PC-3 (cell line): Measurements from ENCODE around the gene SLC1A3. TPM values are rescaled to one million over a fixed set of nuclear protein-coding genes. Genes with fewer than 3 reads are reported as not detected.

Experiments
- ATAC-seq: fragments of 200-7000 bp; cut with Tn5 transposase; 2 replicates; pipeline ENCODE4 v1.9.1; 2020; ENCODE audit warnings: mild to moderate bottlenecking, moderate library complexity
- BruUV-seq: library from RNA; stranded (reverse); fragments of 400-500 nt; replicated peaks from 2 replicates; lab custom pipeline; 2021; lab: Mats Ljungman, UMichigan
- CTCF ChIA-PET: fragments of 300-600 bp; sonication (Branson Sonifier 250); formaldehyde crosslinking; loops from one replicate; lab custom pipeline; 2022; ENCODE audit warnings: antibody characterized with exemption; lab: Charles Lee
- POLR2A ChIA-PET: fragments of 300-600 bp; sonication (Branson Sonifier 250); formaldehyde crosslinking; loops from one replicate; lab custom pipeline; 2022; ENCODE audit warnings: antibody characterized with exemption; ENCODE audit not compliant: unreplicated experiment; lab: Charles Lee
- DNase-seq: peaks from one replicate; pipeline ENCODE4 v3.0.0-alpha.2; 2015
- H2AFZ ChIP-seq: fragments of 300-600 bp; sonication (generic); 2 replicates; pipeline ENCODE4 v1.6.0; 2016; ENCODE audit warnings: antibody characterized with exemption, low read length
- H3F3A ChIP-seq: fragments of 300-600 bp; sonication (generic); one replicate; pipeline ENCODE4 v1.6.0; 2017; ENCODE audit warnings: antibody characterized with exemption, low read length, control low read depth, mild to moderate bottlenecking; ENCODE audit not compliant: unreplicated experiment
- H3K27ac ChIP-seq: fragments of 300-600 bp; sonication (generic); 2 replicates; pipeline ENCODE4 v1.5.1; 2016; ENCODE audit warnings: mild to moderate bottlenecking, low read length
- H3K27me3 ChIP-seq: fragments of 300-600 bp; sonication (generic); 2 replicates; pipeline ENCODE4 v1.6.1; 2016; ENCODE audit warnings: low read length, mixed read lengths
- H3K36me3 ChIP-seq: fragments of 300-600 bp; sonication (generic); 2 replicates; pipeline ENCODE4 v1.6.1; 2016; ENCODE audit warnings: low read depth, mixed run types, low read length, mixed read lengths
- H3K4me1 ChIP-seq: fragments of 300-600 bp; sonication (generic); 2 replicates; pipeline ENCODE4 v1.5.1; 2016; ENCODE audit warnings: low read length; ENCODE audit not compliant: insufficient read depth
- H3K4me2 ChIP-seq: fragments of 300-600 bp; sonication (generic); 2 replicates; pipeline ENCODE4 v1.6.0; 2016; ENCODE audit warnings: low read length
- H3K4me3 ChIP-seq: fragments of 300-600 bp; sonication (generic); 2 replicates; pipeline ENCODE4 v1.5.1; 2016; ENCODE audit warnings: mild to moderate bottlenecking, low read length, mixed read lengths
- H3K79me2 ChIP-seq: fragments of 300-600 bp; sonication (generic); 2 replicates; pipeline ENCODE4 v1.6.1; 2017; ENCODE audit warnings: low read length, mixed read lengths
- H3K9ac ChIP-seq: fragments of 300-600 bp; sonication (generic); 2 replicates; pipeline ENCODE4 v1.6.0; 2016; ENCODE audit warnings: mild to moderate bottlenecking, low read length
- H3K9me2 ChIP-seq: fragments of 300-600 bp; sonication (generic); replicated peaks from 2 replicates; pipeline ENCODE4 v1.6.1; 2016; ENCODE audit warnings: mixed run types, low read length, mixed read lengths
- H3K9me3 ChIP-seq: fragments of 300-600 bp; sonication (generic); 2 replicates; pipeline ENCODE4 v1.6.1; 2016; ENCODE audit warnings: low read length, mixed read lengths
- H4K20me1 ChIP-seq: fragments of 300-600 bp; sonication (generic); 2 replicates; pipeline ENCODE4 v1.6.1; 2016; ENCODE audit warnings: low read length, mixed read lengths
- EZH2 ChIP-seq: fragments of 300-600 bp; sonication (generic); IDR thresholded peaks from one replicate; pipeline ENCODE4 v1.6.1; 2017; ENCODE audit warnings: antibody characterized with exemption, mild to moderate bottlenecking, low read length; ENCODE audit not compliant: unreplicated experiment
- EZH2phosphoT487 ChIP-seq: fragments of 300-600 bp; sonication (generic); IDR thresholded peaks from 2 replicates; pipeline ENCODE4 v1.6.1; 2018; ENCODE audit warnings: mild to moderate bottlenecking, antibody characterized with exemption, low read length, borderline replicate concordance
- intact Hi-C: fragments of 100-400 bp; cut with micrococcal nuclease; formaldehyde crosslinking; loops from 2 replicates; pipeline ENCODE4 v1.9.0; 2023
- total RNA-seq: library from RNA; depleted of rRNA; stranded (reverse); fragments of >200 nt; gene quantifications from 2 replicates; pipeline ENCODE4 v1.2.3, GENCODE V29; 2014
- TF ChIP-seq, protein P1 (sequence below): fragments of 300-600 bp; sonication (generic); conservative IDR thresholded peaks from 2 replicates; pipeline ENCODE4 v1.5.1; 2017; ENCODE audit warnings: antibody characterized with exemption, low read depth, mild to moderate bottlenecking, low read length

Gene SLC1A3
- total RNA-seq, 1 experiment from 2014 or later = 24.7 TPM

DNA sequence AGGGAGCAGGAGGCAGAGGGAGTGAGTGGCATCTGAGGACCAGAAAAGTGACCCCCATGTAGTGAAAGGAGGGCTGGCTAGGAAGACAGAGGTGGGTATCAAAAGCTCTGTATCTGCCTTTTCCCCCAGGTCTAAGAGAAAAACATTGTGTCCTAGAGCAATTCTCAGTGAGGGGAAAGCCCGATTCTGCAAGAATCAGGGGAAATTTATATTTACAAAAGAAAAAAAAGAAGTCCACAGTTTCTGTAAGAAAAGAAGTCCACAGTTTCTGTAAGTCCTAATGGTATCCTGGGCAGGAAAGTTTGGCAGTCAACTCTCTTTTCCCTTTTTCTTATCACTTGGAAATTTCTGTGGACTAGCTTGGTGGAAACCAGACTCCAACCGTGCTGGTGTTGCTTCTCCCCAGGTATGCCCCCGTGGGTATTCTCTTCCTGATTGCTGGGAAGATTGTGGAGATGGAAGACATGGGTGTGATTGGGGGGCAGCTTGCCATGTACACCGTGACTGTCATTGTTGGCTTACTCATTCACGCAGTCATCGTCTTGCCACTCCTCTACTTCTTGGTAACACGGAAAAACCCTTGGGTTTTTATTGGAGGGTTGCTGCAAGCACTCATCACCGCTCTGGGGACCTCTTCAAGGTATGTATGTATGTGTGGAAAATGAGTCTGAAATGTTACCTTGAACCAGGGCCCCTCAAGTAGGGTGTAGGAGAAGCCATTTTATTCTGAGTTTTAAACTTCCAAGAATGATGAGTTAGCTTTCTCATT, 73.0 kb downstream of the SLC1A3 start:
- no peak overlapping the region for H3K4me2 ChIP-seq
- H4K20me1 ChIP-seq = no peaks in the 10 kb centered on the region
- no peaks in the 10 kb centered on the region for H3K79me2 ChIP-seq
- H3K4me3 ChIP-seq = no peak overlapping the region
- TF ChIP-seq, protein P1, sequence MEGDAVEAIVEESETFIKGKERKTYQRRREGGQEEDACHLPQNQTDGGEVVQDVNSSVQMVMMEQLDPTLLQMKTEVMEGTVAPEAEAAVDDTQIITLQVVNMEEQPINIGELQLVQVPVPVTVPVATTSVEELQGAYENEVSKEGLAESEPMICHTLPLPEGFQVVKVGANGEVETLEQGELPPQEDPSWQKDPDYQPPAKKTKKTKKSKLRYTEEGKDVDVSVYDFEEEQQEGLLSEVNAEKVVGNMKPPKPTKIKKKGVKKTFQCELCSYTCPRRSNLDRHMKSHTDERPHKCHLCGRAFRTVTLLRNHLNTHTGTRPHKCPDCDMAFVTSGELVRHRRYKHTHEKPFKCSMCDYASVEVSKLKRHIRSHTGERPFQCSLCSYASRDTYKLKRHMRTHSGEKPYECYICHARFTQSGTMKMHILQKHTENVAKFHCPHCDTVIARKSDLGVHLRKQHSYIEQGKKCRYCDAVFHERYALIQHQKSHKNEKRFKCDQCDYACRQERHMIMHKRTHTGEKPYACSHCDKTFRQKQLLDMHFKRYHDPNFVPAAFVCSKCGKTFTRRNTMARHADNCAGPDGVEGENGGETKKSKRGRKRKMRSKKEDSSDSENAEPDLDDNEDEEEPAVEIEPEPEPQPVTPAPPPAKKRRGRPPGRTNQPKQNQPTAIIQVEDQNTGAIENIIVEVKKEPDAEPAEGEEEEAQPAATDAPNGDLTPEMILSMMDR = no peak
- TF ChIP-seq EZH2 = no peak
- no peak for TF ChIP-seq EZH2phosphoT487
- no TSS peak for BruUV-seq
- no peak overlapping the region for H2AFZ ChIP-seq
- no peaks in the 10 kb centered on the region for H3K9me3 ChIP-seq
- H3K27ac ChIP-seq = no peak overlapping the region
- DNase-seq = no peak
- H3K4me1 ChIP-seq = no peaks in the 10 kb centered on the region
- H3K27me3 ChIP-seq = no peaks in the 10 kb centered on the region
- POLR2A ChIA-PET = no interaction called here
- no peaks in the 10 kb centered on the region for H3K9me2 ChIP-seq
- no peak overlapping the region for H3K9ac ChIP-seq
- intact Hi-C loops = no loop called here
- no peak for ATAC-seq
- H3F3A ChIP-seq = no peaks in the 10 kb centered on the region
- CTCF ChIA-PET = no interaction called here
- H3K36me3 ChIP-seq = no peaks in the 10 kb centered on the region

DNA sequence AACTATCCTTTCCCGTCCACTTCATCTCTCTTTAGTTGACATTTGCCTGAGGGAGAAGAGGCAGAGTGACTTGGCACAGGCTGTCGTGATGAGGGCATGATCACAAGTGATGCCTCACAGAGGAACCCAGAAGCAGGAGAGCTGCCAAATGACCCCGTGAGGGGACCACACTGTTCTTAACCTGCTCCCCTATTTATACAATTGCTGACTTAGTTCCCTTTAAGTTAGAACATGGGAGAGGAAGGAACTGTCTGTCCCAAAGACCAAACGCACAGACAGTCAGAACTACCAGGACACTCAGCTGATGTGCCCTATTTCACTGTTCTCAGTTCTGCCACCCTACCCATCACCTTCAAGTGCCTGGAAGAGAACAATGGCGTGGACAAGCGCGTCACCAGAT, 73.7 kb downstream of the SLC1A3 start:
- no peak overlapping the region for H3K27ac ChIP-seq
- CTCF ChIA-PET = no interaction called here

More for the DNA sequence above, 73.7 kb downstream of the SLC1A3 start:
- H3K36me3 ChIP-seq = no peaks in the 10 kb centered on the region
- no peak overlapping the region for H3K9ac ChIP-seq
- no peaks in the 10 kb centered on the region for H3K27me3 ChIP-seq
- no peak for DNase-seq
- H3K9me2 ChIP-seq = no peaks in the 10 kb centered on the region
- ATAC-seq = no peak
- H4K20me1 ChIP-seq = no peaks in the 10 kb centered on the region
- no peaks in the 10 kb centered on the region for H3F3A ChIP-seq
- no TSS peak for BruUV-seq
- no peaks in the 10 kb centered on the region for H3K9me3 ChIP-seq
- intact Hi-C loops = no loop called here
- no peak overlapping the region for H3K4me2 ChIP-seq
- POLR2A ChIA-PET = no interaction called here
- H3K4me1 ChIP-seq = no peaks in the 10 kb centered on the region
- no peak overlapping the region for H3K4me3 ChIP-seq
- H3K79me2 ChIP-seq = no peaks in the 10 kb centered on the region
- TF ChIP-seq EZH2 = no peak
- TF ChIP-seq, protein P1 = no peak
- no peak for TF ChIP-seq EZH2phosphoT487
- H2AFZ ChIP-seq = no peak overlapping the region
